ENCODE data around the gene LY86. TPM values are rescaled to one million over a fixed set of nuclear protein-coding genes. Genes with fewer than 3 reads are reported as not detected.

Gene LY86
- total RNA-seq, 4 donors from 2014 or later, result 1.2 to 2.8 TPM; not detected in 2

DNA sequence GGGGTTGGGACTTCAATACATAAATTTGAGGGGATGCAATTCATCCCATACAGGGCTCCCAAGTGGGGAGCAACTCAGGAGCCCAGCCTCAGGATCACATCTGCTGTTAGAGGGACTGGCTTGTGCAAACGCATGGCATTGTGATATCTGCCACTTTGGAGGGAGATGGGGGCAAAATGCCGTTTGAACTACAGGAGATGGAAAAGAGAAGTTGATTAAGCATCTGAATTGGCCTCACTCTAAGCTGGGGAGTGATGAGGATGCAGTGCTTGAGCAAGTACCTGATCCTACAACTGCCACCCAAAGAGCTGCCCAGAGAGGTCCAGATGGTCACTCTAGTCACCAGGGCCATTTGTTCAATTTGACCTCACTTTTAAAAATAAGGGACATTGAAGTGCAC, 2.0 kb downstream of the LY86 start:
- TF ChIP-seq, protein P1, sequence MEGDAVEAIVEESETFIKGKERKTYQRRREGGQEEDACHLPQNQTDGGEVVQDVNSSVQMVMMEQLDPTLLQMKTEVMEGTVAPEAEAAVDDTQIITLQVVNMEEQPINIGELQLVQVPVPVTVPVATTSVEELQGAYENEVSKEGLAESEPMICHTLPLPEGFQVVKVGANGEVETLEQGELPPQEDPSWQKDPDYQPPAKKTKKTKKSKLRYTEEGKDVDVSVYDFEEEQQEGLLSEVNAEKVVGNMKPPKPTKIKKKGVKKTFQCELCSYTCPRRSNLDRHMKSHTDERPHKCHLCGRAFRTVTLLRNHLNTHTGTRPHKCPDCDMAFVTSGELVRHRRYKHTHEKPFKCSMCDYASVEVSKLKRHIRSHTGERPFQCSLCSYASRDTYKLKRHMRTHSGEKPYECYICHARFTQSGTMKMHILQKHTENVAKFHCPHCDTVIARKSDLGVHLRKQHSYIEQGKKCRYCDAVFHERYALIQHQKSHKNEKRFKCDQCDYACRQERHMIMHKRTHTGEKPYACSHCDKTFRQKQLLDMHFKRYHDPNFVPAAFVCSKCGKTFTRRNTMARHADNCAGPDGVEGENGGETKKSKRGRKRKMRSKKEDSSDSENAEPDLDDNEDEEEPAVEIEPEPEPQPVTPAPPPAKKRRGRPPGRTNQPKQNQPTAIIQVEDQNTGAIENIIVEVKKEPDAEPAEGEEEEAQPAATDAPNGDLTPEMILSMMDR (IDR thresholded peaks at IDR 0.05), result no peak
- no peak for TF ChIP-seq POLR2A (IDR thresholded peaks at IDR 0.05)
- Histone ChIP-seq H3K4me3 (replicated peaks in 1 of 3) (no peak overlapping the region), H3K27me3 (no peaks in the 10 kb centered on the region), H3K9me3 (no peaks in the 10 kb centered on the region), H3K36me3 (no peaks in the 10 kb centered on the region), H3K4me1 (peaks cover under 1 to 12% of the 10 kb centered on the region in 2 donors), H3K27ac (no peak overlapping the region)
- intact Hi-C loops (cut with DNase I), result no loop called here
- no peak for DNase-seq
- 79 to 92% methylated on average over 2 of the region's 2 CpGs for WGBS, 2 donors

DNA sequence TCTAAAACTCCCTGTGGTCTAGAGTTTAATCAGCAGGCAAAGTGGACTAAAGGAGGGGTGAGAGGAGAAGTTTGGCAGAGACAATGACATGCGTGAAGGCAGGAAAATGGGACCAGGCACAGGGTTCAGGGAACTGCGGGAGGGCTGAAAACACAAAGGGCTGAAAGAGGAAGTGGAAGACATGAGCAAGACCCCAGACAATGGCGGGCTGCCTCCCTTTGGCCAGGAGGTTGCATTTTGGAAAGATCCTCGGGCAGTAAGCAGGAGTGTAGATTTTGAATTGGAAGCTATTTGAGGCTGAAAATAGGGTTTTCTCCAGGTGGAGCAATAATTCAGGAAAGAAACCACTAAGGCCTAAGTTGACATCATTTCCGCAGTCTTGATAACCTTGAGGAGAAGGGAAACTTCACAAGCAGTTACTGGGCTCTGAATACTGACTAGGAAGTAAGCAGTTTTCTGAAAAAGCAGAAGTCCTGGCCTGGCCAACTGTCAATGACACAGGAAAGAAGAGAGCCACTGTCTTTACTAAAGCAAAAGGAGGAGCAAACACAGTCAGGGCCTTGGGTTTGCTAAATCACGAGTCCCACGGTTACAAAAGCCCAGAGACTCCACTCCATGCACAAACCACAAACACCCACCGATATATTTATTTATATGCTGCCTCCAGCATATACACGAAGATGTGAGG, 3.4 kb downstream of the LY86 start:
- H3K4me1 ChIP-seq, result peaks cover 14 to 24% of the 10 kb centered on the region in 2 donors
- no peak overlapping the region for H3K4me3 ChIP-seq (replicated peaks in 1 of 3)
- intact Hi-C loops (cut with DNase I), result no loop called here
- no peak overlapping the region for H3K27ac ChIP-seq
- no peak for DNase-seq
- H3K27me3 ChIP-seq, result no peaks in the 10 kb centered on the region
- TF ChIP-seq POLR2A (IDR thresholded peaks at IDR 0.05), result no peak
- TF ChIP-seq, protein P1 (IDR thresholded peaks at IDR 0.05), result no peak
- H3K36me3 ChIP-seq, result no peaks in the 10 kb centered on the region
- 79 to 84% methylated on average over 9 of the region's 9 CpGs for WGBS, 2 donors
- H3K9me3 ChIP-seq, result no peaks in the 10 kb centered on the region

DNA sequence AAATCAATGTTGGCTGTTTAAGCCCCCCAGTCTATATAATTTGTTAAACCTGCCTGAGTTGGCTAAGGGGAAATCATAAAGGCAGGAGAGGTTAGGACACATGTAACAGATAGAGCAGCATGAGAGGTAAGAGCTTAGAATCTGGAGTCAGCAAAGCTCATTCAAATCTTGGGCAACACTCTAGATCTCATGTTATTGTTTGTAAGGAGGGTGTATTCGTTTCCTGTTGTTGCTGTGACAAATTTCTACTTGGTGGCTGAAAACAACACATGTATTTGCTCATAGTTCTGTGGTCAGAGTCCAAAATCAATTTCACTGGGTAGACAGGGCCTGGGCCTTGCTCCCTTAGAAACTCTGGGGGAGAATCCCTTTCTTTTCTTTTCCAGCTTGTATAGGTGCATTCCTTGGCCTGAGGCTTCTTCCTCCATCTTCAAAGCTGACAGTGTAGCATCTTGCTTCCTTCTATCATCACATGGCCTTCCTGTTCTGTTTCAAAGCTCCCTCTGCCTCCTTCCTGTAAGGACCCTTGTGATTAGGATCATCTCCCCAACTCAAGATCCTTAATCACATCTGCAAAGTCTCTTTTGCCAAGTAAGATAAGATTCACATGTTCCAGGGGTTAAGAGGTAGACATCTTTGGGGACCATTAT, 4.4 kb downstream of the LY86 start:
- Histone ChIP-seq H3K4me3 (replicated peaks in 1 of 3) (no peak overlapping the region), H3K36me3 (no peaks in the 10 kb centered on the region), H3K4me1 (peaks cover 20 to 33% of the 10 kb centered on the region in 2 donors), H3K27ac (peak overlapping the region in 2 of 3 donors; percentile 3 to 43), H3K9me3 (no peaks in the 10 kb centered on the region), H3K27me3 (no peaks in the 10 kb centered on the region)
- TF ChIP-seq, protein P1 (IDR thresholded peaks at IDR 0.05), result no peak
- no peak for TF ChIP-seq POLR2A (IDR thresholded peaks at IDR 0.05)
- DNase-seq, result no peak
- intact Hi-C loops (cut with DNase I), result no loop called here
- WGBS, 2 donors, result 62 to 68% methylated on average over 1 of the region's 1 CpG

DNA sequence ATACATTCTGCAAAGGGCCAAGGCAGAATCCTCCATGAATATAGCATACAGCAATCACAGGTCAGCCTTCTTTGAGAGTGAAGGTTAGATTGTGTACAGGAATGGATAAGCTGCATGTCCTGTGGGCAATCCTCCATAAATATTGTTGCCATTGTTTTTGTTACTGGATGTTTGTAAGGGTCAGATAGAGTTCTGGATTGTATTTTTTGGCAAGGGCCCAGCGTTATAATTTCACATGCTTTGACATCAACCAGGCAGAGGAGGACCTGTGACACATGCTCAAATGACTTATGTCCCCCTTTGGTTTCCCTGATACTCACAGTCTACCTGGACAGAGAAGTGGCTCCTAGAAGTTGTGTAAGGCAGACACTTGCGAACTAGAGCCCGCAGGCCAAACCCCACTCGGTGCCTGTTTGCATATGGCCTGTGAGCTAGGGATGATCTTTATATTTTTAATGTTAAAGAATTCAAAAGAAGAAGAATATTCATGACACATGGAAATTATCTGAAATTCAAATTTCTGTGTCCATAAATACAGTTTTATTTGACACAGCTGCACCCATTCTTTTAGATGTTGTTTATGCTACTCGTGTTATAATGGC, 5.4 kb downstream of the LY86 start:
- intact Hi-C loops (cut with DNase I), result no loop called here
- DNase-seq, result no peak
- TF ChIP-seq, protein P1 (IDR thresholded peaks at IDR 0.05), result no peak
- TF ChIP-seq POLR2A (IDR thresholded peaks at IDR 0.05), result no peak
- H3K36me3 ChIP-seq, result no peaks in the 10 kb centered on the region
- H3K27ac ChIP-seq, result peak overlapping the region in 1 of 3 donors; percentile 17
- H3K4me1 ChIP-seq, result peaks cover 22 to 32% of the 10 kb centered on the region in 2 donors
- H3K27me3 ChIP-seq, result no peaks in the 10 kb centered on the region
- 52 to 77% methylated on average over 5 of the region's 5 CpGs for WGBS, 2 donors
- no peak overlapping the region for H3K4me3 ChIP-seq (replicated peaks in 1 of 3)
- no peaks in the 10 kb centered on the region for H3K9me3 ChIP-seq

DNA sequence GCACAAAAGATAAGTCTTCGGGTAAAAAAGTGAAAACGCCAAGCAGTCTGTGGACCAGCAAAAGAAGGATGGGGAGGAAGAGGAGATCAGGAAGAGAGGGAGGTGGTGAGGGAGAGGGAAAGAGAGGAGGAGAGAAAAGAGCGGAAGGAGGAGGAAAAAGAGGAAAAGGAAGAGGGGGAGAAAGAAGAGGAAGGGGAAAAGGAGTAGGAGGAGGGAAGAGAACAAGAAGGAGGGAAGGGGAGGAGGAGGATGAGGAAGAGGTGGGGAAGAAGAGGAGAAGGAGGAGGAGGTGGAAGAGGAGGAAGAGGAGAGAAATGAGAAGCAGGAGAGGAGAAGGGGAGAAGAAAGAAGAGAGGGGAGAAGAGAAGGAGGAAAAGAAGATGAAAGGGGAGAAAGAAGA, 6.5 kb downstream of the LY86 start:
- WGBS, 2 donors, result 94 to 95% methylated on average over 3 of the region's 3 CpGs
- no peak for TF ChIP-seq POLR2A (IDR thresholded peaks at IDR 0.05)
- TF ChIP-seq, protein P1 (IDR thresholded peaks at IDR 0.05), result no peak

More for the DNA sequence above, 6.5 kb downstream of the LY86 start:
- H3K4me3 ChIP-seq (replicated peaks in 1 of 3), result no peak overlapping the region
- peaks cover 33 to 37% of the 10 kb centered on the region in 2 donors for H3K4me1 ChIP-seq
- DNase-seq, result no peak
- no peak overlapping the region for H3K27ac ChIP-seq
- intact Hi-C loops (cut with DNase I), result no loop called here
- H3K9me3 ChIP-seq, result no peaks in the 10 kb centered on the region
- H3K36me3 ChIP-seq, result no peaks in the 10 kb centered on the region
- H3K27me3 ChIP-seq, result no peaks in the 10 kb centered on the region

Data from thyroid gland (tissue), 4 donors.